GF-D8 (cell line): Measurements from ENCODE around the gene MGMT.

Source experiments
- DNase-seq: peaks from one replicate; lab custom pipeline; 2025; lab: John Stamatoyannopoulos, UW

MGMT gene

GRCh38 chr10:129495256-129495655, 28.2 kb downstream of the MGMT start:
- no peak for DNase-seq

- DNase-seq = no peak
Observed at GRCh38 chr10:129495698-129496097, 28.7 kb downstream of the MGMT start.

GRCh38 chr10:129497013-129497412, 30.0 kb downstream of the MGMT start:
- DNase-seq = no peak

- DNase-seq = no peak
Observed at GRCh38 chr10:129498680-129499079, 31.6 kb downstream of the MGMT start.

- no peak for DNase-seq
Observed at GRCh38 chr10:129500617-129501339, 33.7 kb downstream of the MGMT start.

GRCh38 chr10:129501652-129502436, 34.8 kb downstream of the MGMT start:
- no peak for DNase-seq

GRCh38 chr10:129502448-129502847, 35.4 kb downstream of the MGMT start:
- DNase-seq = no peak

- no peak for DNase-seq
Observed at GRCh38 chr10:129505500-129506075, 38.5 kb downstream of the MGMT start.

GRCh38 chr10:129506101-129506797, 39.2 kb downstream of the MGMT start:
- no peak for DNase-seq

- DNase-seq = no peak
Observed at GRCh38 chr10:129507216-129507889, 40.3 kb downstream of the MGMT start.

GRCh38 chr10:129509155-129509554, 42.1 kb downstream of the MGMT start:
- DNase-seq = no peak

GRCh38 chr10:129509835-129510234, 42.8 kb downstream of the MGMT start:
- no peak for DNase-seq

- no peak for DNase-seq
Observed at GRCh38 chr10:129511086-129511485, 44.0 kb downstream of the MGMT start.

GRCh38 chr10:129511758-129512157, 44.7 kb downstream of the MGMT start:
- no peak for DNase-seq

- DNase-seq = no peak
Observed at GRCh38 chr10:129513312-129513711, 46.3 kb downstream of the MGMT start.

- no peak for DNase-seq
Observed at GRCh38 chr10:129514568-129515451, 47.8 kb downstream of the MGMT start.

GRCh38 chr10:129516846-129517679, 50.0 kb downstream of the MGMT start:
- DNase-seq = no peak

GRCh38 chr10:129517680-129518057, 50.6 kb downstream of the MGMT start:
- DNase-seq = no peak

GRCh38 chr10:129518793-129519192, 51.8 kb downstream of the MGMT start:
- no peak for DNase-seq
